ENCODE measurements around the gene RTN4RL1. TPM values are rescaled to one million over a fixed set of nuclear protein-coding genes. Genes with fewer than 3 reads are reported as not detected.

Gene RTN4RL1
- total RNA-seq, 1 donor from 2014 or later: 3.7 TPM

GRCh38 chr17:1936766-1937165 lies 88.4 kb downstream of the RTN4RL1 start:
- no peaks in the 10 kb centered on the region for H3K27me3 ChIP-seq

GRCh38 chr17:1934901-1935300 lies 90.2 kb downstream of the RTN4RL1 start:
- H3K4me1 ChIP-seq: peaks cover 14% of the 10 kb centered on the region
- no peak overlapping the region for H3K4me3 ChIP-seq
- no peak overlapping the region for H3K27ac ChIP-seq
- intact Hi-C loops (cut with DNase I): no loop called here
- no peaks in the 10 kb centered on the region for H3K9me3 ChIP-seq
- no peaks in the 10 kb centered on the region for H3K27me3 ChIP-seq
- no peak for DNase-seq (ENCODE audit: extremely low spot score in 2 of 2)
- H3K36me3 ChIP-seq: no peaks in the 10 kb centered on the region
- TF ChIP-seq POLR2AphosphoS5 (IDR thresholded peaks at IDR 0.05; ENCODE audit: insufficient read depth in 1 of 2, low read depth in 1 of 2) (no peak), CTCF (IDR thresholded peaks at IDR 0.05) (no peak)

More at GRCh38 chr17:1936766-1937165, 88.4 kb downstream of the RTN4RL1 start:
- H3K36me3 ChIP-seq: no peaks in the 10 kb centered on the region
- H3K27ac ChIP-seq: no peak overlapping the region
- H3K9me3 ChIP-seq: no peaks in the 10 kb centered on the region
- H3K4me3 ChIP-seq: no peak overlapping the region
- TF ChIP-seq POLR2AphosphoS5 (IDR thresholded peaks at IDR 0.05; ENCODE audit: insufficient read depth in 1 of 2, low read depth in 1 of 2) (no peak), POLR2A (IDR thresholded peaks at IDR 0.05) (no peak), CTCF (IDR thresholded peaks at IDR 0.05) (no peak)
- peaks cover 23% of the 10 kb centered on the region for H3K4me1 ChIP-seq
- DNase-seq (ENCODE audit: extremely low spot score in 2 of 2): no peak
- intact Hi-C loops (cut with DNase I): no loop called here

- peaks cover 10% of the 10 kb centered on the region for H3K4me1 ChIP-seq
- H3K36me3 ChIP-seq: no peaks in the 10 kb centered on the region
- H3K27ac ChIP-seq: no peak overlapping the region
- no peak for DNase-seq (ENCODE audit: extremely low spot score in 2 of 2)
- intact Hi-C loops (cut with DNase I): no loop called here
- H3K9me3 ChIP-seq: no peaks in the 10 kb centered on the region
- H3K27me3 ChIP-seq: no peaks in the 10 kb centered on the region
- H3K4me3 ChIP-seq: no peak overlapping the region
- TF ChIP-seq POLR2AphosphoS5 (IDR thresholded peaks at IDR 0.05; ENCODE audit: insufficient read depth in 1 of 2, low read depth in 1 of 2) (no peak), POLR2A (IDR thresholded peaks at IDR 0.05) (no peak), CTCF (IDR thresholded peaks at IDR 0.05) (no peak)
These were observed 91.0 kb downstream of the RTN4RL1 start for GRCh38 chr17:1933875-1934715.

GRCh38 chr17:1931844-1932579 lies 93.1 kb downstream of the RTN4RL1 start:
- H3K36me3 ChIP-seq: no peaks in the 10 kb centered on the region
- no peak overlapping the region for H3K4me3 ChIP-seq
- no peak for TF ChIP-seq CTCF (IDR thresholded peaks at IDR 0.05)
- no peak for TF ChIP-seq POLR2AphosphoS5 (IDR thresholded peaks at IDR 0.05; ENCODE audit: insufficient read depth in 1 of 2, low read depth in 1 of 2)
- no peak for TF ChIP-seq POLR2A (IDR thresholded peaks at IDR 0.05)
- DNase-seq (ENCODE audit: extremely low spot score in 2 of 2): no peak
- peaks cover 10% of the 10 kb centered on the region for H3K4me1 ChIP-seq
- H3K27ac ChIP-seq: no peak overlapping the region
- no peaks in the 10 kb centered on the region for H3K27me3 ChIP-seq
- intact Hi-C loops (cut with DNase I): no loop called here
- no peaks in the 10 kb centered on the region for H3K9me3 ChIP-seq

GRCh38 chr17:1930337-1930645 lies 94.8 kb downstream of the RTN4RL1 start:
- DNase-seq (ENCODE audit: extremely low spot score in 2 of 2): no peak
- H3K36me3 ChIP-seq: no peaks in the 10 kb centered on the region
- no peak overlapping the region for H3K4me3 ChIP-seq
- TF ChIP-seq CTCF (IDR thresholded peaks at IDR 0.05): no peak
- no peak for TF ChIP-seq POLR2A (IDR thresholded peaks at IDR 0.05)
- TF ChIP-seq POLR2AphosphoS5 (IDR thresholded peaks at IDR 0.05; ENCODE audit: insufficient read depth in 1 of 2, low read depth in 1 of 2): no peak
- intact Hi-C loops (cut with DNase I): no loop called here
- H3K9me3 ChIP-seq: no peaks in the 10 kb centered on the region
- peaks cover 10% of the 10 kb centered on the region for H3K4me1 ChIP-seq
- H3K27me3 ChIP-seq: no peaks in the 10 kb centered on the region
- H3K27ac ChIP-seq: no peak overlapping the region

Measured in vagina (tissue), 2 donors.